ENCODE data around the gene POSTN.

Gene POSTN

DNA sequence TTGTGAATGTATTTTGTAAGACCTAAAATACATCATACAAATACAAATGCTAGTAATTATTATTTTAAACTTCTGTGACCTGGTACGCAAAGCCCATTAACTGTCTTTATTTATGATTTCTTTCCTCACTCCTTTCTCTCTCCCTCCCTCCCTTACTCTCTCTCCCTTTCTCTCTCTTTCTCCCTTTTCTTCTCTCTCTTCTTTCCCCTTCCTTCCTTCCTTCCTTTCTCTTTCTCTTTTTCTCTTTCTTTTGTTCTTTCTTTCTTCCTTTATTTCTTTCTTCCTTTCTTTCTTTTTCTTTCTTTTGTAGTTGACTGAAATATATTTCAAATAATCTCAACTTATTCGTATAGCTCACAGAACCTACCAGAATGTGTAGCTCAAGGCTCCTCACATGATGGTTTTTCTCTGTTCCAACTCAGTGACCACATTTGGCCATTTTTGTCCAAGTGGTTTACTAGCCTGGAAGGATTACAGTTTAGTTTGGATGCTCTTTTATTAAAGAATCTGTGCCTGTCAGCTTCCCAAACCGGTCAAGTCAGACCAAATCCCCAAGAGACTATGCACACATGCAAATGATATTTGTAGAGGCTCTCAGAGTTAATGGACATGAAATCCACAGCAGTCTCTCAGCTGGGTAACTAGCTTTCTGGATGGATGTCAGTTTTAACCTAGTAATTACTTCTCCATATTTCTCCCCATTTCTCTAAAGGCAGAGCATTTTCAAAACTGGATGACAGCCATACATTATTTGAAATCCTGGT, 71.7 kb downstream of the POSTN start:
- no peak for TF ChIP-seq EZH2phosphoT487 (IDR thresholded peaks at IDR 0.05; ENCODE audit: borderline replicate concordance)
- TF ChIP-seq, protein P1, sequence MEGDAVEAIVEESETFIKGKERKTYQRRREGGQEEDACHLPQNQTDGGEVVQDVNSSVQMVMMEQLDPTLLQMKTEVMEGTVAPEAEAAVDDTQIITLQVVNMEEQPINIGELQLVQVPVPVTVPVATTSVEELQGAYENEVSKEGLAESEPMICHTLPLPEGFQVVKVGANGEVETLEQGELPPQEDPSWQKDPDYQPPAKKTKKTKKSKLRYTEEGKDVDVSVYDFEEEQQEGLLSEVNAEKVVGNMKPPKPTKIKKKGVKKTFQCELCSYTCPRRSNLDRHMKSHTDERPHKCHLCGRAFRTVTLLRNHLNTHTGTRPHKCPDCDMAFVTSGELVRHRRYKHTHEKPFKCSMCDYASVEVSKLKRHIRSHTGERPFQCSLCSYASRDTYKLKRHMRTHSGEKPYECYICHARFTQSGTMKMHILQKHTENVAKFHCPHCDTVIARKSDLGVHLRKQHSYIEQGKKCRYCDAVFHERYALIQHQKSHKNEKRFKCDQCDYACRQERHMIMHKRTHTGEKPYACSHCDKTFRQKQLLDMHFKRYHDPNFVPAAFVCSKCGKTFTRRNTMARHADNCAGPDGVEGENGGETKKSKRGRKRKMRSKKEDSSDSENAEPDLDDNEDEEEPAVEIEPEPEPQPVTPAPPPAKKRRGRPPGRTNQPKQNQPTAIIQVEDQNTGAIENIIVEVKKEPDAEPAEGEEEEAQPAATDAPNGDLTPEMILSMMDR (conservative IDR thresholded peaks at IDR 0.05; ENCODE audit: low read length) = no peak
- Histone ChIP-seq H2AFZ (ENCODE audit: low read length) (no peak overlapping the region), H4K20me1 (ENCODE audit: insufficient read depth, low read length, poor library complexity, severe bottlenecking) (no peaks in the 10 kb centered on the region)

DNA sequence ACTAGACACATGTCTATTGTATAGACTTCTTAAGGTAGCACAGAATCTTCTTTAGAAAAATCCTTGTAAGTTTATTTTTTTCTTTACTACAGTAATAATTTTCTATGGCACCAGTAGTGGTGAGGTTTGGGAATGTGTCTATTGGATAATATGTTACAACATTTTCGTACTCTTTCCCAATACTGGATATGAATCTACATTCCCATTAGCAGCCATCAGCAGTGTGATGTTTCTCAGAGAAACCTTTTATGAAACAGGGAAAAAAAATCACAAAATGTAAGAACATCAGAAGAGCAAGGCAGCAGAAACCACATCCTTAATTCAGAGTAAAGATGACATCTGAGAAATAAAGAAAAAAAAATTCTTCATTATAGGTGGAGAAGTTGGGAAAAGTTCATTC, 83.3 kb downstream of the POSTN start:
- Histone ChIP-seq H3K9ac (ENCODE audit: low read depth, low read length, poor library complexity, severe bottlenecking) (no peak overlapping the region), H3K36me3 (ENCODE audit: insufficient read depth, low read length) (no peaks in the 10 kb centered on the region), H2AFZ (ENCODE audit: low read length) (no peak overlapping the region), H4K20me1 (ENCODE audit: insufficient read depth, low read length, poor library complexity, severe bottlenecking) (no peaks in the 10 kb centered on the region), H3K27me3 (ENCODE audit: insufficient read depth, low read length, poor library complexity, severe bottlenecking) (no peaks in the 10 kb centered on the region), H3K4me3 (ENCODE audit: low read length, poor library complexity, severe bottlenecking) (no peak overlapping the region), H3K4me2 (ENCODE audit: low read depth, low read length, poor library complexity, severe bottlenecking) (no peak overlapping the region), H3K9me2 (replicated peaks; ENCODE audit: low read depth, low read length) (no peaks in the 10 kb centered on the region), H3F3A (ENCODE audit: low read depth) (no peaks in the 10 kb centered on the region), H3K4me1 (ENCODE audit: insufficient read depth, low read length, poor library complexity, severe bottlenecking) (no peaks in the 10 kb centered on the region), H3K9me3 (ENCODE audit: insufficient read depth, low read depth, low read length) (no peaks in the 10 kb centered on the region), H3K79me2 (ENCODE audit: insufficient read depth, low read length) (no peaks in the 10 kb centered on the region)
- no peak for TF ChIP-seq EZH2phosphoT487 (IDR thresholded peaks at IDR 0.05; ENCODE audit: borderline replicate concordance)
- TF ChIP-seq, protein P1 (conservative IDR thresholded peaks at IDR 0.05; ENCODE audit: low read length) = no peak

More for the DNA sequence above, 71.7 kb downstream of the POSTN start:
- no peaks in the 10 kb centered on the region for H3K4me1 ChIP-seq (ENCODE audit: insufficient read depth, low read length, poor library complexity, severe bottlenecking)
- H3K4me2 ChIP-seq (ENCODE audit: low read depth, low read length, poor library complexity, severe bottlenecking) = no peak overlapping the region
- no peaks in the 10 kb centered on the region for H3K79me2 ChIP-seq (ENCODE audit: insufficient read depth, low read length)
- H3K36me3 ChIP-seq (ENCODE audit: insufficient read depth, low read length) = no peaks in the 10 kb centered on the region
- no peak overlapping the region for H3K9ac ChIP-seq (ENCODE audit: low read depth, low read length, poor library complexity, severe bottlenecking)
- H3K9me2 ChIP-seq (replicated peaks; ENCODE audit: low read depth, low read length) = no peaks in the 10 kb centered on the region
- no peak overlapping the region for H3K4me3 ChIP-seq (ENCODE audit: low read length, poor library complexity, severe bottlenecking)
- H3F3A ChIP-seq (ENCODE audit: low read depth) = no peaks in the 10 kb centered on the region
- H3K9me3 ChIP-seq (ENCODE audit: insufficient read depth, low read depth, low read length) = no peaks in the 10 kb centered on the region
- no peaks in the 10 kb centered on the region for H3K27me3 ChIP-seq (ENCODE audit: insufficient read depth, low read length, poor library complexity, severe bottlenecking)
